Embryonic facial prominence (tissue), 1 donor: Measurements from ENCODE around the gene STX5.
A peak's percentile ranks its signal among the peaks of the same experiment; 100 is the strongest.
"Not testable (repeated sequence)": the region's sequence is repeated elsewhere in the genome, so short reads cannot be mapped to it uniquely, and the experiment has no call there.

ENCODE experiments used
- DNase-seq: peaks from one replicate; pipeline ENCODE4 v3.0.0-alpha.2; 2016; ENCODE audit errors: extremely low spot score

The STX5 gene

DNA sequence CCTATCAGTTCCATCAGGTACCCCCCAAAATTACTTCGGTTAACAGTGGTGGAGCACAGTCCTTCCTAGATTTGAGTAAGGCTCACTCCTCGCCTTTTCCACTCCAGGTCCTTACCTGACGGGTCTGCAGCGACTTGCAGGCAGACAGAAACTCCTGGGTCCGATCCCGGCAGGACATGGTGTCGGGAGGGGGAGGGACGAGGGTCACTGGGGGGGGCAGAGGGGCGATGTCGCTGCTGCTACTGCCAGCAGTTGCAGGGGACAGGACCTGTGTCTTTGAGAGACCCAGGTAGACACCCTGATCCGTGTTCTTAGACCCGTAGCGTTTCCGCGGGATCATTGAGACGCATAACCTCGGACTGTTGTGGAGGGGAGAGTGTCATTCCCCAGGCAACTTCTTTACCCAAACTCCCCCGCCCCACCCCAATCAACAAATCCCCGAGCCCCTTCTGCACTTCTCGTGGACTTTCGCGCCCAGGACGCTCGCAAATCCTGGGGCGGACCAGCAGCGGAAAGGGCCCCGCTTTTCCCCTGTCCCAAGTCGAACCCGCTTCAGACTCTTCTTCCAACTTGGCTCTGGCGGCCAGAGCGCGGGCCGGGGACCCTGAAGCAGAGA, 839 bp downstream of the STX5 start:
- no peak for DNase-seq

- not testable (repeated sequence) for DNase-seq
Measured at GRCh38 chr11:62828130-62828529, 3.7 kb downstream of the STX5 start.

- no peak for DNase-seq
Measured at GRCh38 chr11:62823677-62824076, 8.2 kb downstream of the STX5 start.

DNA sequence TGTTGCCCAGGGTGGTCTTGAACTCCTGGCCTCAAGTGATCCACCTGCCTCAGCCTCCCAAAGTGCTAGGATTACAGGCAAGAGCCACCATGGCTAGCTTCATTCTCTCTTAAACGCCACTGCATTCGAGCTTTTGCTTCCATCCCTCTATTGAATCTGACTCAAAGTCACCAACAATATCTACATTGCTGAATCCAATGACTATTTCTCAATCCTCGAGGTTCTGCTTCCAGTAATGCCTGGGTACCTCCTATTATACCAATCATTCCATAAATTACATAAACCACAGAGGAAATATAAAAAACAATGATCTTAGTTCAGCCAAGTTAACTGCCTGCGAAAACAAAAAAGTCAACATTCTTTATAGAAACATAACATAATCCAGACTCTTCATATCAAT, 14.7 kb downstream of the STX5 start:
- no peak for DNase-seq

GRCh38 chr11:62816557-62816956, 15.3 kb downstream of the STX5 start:
- DNase-seq = no peak

- no peak for DNase-seq
Measured at GRCh38 chr11:62811659-62812058, 20.2 kb downstream of the STX5 start.

GRCh38 chr11:62810748-62811147, 21.1 kb downstream of the STX5 start:
- no peak for DNase-seq

- no peak for DNase-seq
Measured at GRCh38 chr11:62806611-62807121, 25.2 kb downstream of the STX5 start.

- no peak for DNase-seq
Measured at GRCh38 chr11:62805961-62806441, 25.9 kb downstream of the STX5 start.

GRCh38 chr11:62805076-62805892, 26.6 kb downstream of the STX5 start, which contains the start of gene NXF1:
NXF1 (minus strand) TSS chr11:62805440; CDS start chr11:62805356, 84 bp downstream.
- peak; percentile 90 for DNase-seq

- DNase-seq = no peak
Measured at GRCh38 chr11:62804310-62805075, 27.4 kb downstream of the STX5 start.

- no peak for DNase-seq
Measured at GRCh38 chr11:62801071-62801470, 30.8 kb downstream of the STX5 start.

DNA sequence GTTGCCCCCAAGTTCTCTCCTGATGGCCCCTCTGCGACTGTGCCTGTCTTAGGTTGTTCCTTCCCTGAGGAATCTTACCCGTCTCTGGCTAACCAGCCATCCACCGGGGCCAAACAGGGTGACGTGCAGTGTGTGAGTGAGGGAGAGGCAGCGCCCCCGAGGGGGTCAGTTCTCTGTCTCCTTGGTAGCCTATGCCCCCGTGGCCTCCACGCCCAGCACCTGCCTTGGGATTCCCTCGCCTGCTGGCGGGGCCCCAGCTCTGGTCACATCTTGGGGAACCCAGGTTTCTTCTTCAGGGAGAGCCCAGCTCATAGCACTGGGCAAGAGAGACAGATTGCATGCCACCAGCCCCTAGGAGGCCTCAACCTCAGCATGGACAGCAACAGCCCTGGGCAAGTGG, 32.4 kb downstream of the STX5 start:
- no peak for DNase-seq

- DNase-seq = no peak
Measured at GRCh38 chr11:62796281-62796680, 35.6 kb downstream of the STX5 start.

- DNase-seq = no peak
Measured at GRCh38 chr11:62794201-62794775, 37.6 kb downstream of the STX5 start.

GRCh38 chr11:62792202-62792575, 39.7 kb downstream of the STX5 start:
- DNase-seq = no peak

GRCh38 chr11:62791501-62792201, 40.2 kb downstream of the STX5 start, which contains the start of gene TMEM223:
TMEM223 (minus strand) TSS chr11:62792006; CDS start chr11:62791994, 12 bp downstream.
- DNase-seq = peak; percentile 73

DNA sequence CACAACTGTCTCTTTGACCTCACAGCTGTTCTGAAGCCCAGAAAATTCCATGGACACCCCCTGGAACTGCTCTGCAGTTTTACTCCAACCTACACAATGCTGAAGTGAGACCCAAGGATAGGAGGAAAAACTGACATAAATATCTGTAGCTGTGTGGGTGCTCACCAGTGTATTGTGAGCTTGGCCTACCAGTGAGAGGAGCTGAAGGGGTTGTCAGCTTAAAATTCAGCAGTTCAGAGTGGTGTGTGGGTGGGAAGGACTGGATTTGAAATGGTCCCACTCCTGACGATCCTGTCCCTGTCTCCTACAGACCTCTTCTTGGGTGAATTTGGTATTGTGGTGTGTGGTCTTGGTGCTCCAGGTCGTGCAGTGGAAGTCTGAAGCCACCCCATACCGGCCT, 42.3 kb downstream of the STX5 start:
- no peak for DNase-seq

DNA sequence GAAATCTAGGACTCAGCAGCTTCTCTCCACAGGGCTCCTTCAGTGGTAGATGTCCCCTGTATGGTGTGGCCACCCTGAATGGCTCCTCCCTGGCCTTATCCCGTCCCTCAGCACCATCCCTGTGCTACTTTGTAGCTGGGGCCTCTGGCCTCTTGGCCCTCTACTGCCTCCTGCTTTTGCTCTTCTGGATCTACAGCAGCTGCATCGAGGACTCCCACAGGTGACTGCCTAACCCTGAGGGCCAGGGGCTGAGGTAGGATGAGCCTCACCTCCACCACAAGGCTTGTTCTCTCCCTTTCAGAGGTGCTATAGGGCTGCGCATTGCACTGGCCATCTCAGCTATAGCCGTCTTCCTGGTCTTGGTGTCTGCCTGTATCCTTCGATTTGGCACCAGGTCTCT, 42.9 kb downstream of the STX5 start:
- DNase-seq = no peak

GRCh38 chr11:62787005-62787759, 44.7 kb downstream of the STX5 start, which contains the start of gene TMEM179B:
TMEM179B (plus strand) TSS chr11:62787402; CDS start chr11:62787432, 30 bp downstream.
- peak; percentile 97 for DNase-seq
